Ovary (tissue), 9 donors: ENCODE data around the gene CPNE9. TPM values are rescaled to one million over a fixed set of nuclear protein-coding genes. Genes with fewer than 3 reads are reported as not detected.

Experiments
- DNase-seq, 5 donors: peaks; one replicate each; pipeline ENCODE4 v3.0.0-alpha.2; 2019 to 2020
- H3K27ac ChIP-seq, 2 donors: fragments of 200-600 bp; one replicate each; pipeline versions ENCODE4 v1.5.1 to v1.8.0; 2019 to 2022
- H3K27me3 ChIP-seq: fragments of 200-600 bp; one replicate; pipeline ENCODE4 v1.8.0; 2022
- H3K36me3 ChIP-seq: fragments of 200-600 bp; sonication (generic); one replicate; pipeline ENCODE4 v1.5.1; 2019
- H3K4me1 ChIP-seq: one replicate; pipeline ENCODE4 v1.8.1; 2013; ENCODE audit warnings: mild to moderate bottlenecking, moderate library complexity; ENCODE audit not compliant: insufficient read depth
- H3K4me3 ChIP-seq: fragments of 200-600 bp; sonication (generic); one replicate; pipeline ENCODE4 v1.5.1; 2017
- H3K9me3 ChIP-seq, 2 donors: fragments of 200-600 bp in 1 of 2; sonication (generic) in 1 of 2; one replicate each; pipeline versions ENCODE4 v1.5.1 to v1.8.1; 2013 to 2019; ENCODE audit warnings: mild to moderate bottlenecking in 1 of 2, moderate library complexity in 1 of 2
- EP300 ChIP-seq: sonication (generic); formaldehyde crosslinking; IDR thresholded peaks from one replicate; pipeline ENCODE4 v1.6.1; 2017; ENCODE audit warnings: antibody characterized with exemption
- POLR2A ChIP-seq: fragments of 450-650 bp; IDR thresholded peaks from one replicate; pipeline ENCODE4 v1.6.1; 2017; ENCODE audit warnings: antibody characterized with exemption, mild to moderate bottlenecking, moderate library complexity
- WGBS, 3 donors: extraction: QIAGEN DNeasy Blood & Tissue Kit in 1 of 3; methylation state at CpG; one replicate each; pipeline versions ENCODE4 v1.1.5 to v1.1.7; 2013 to 2017; 5-methylcytosine and 5-hydroxymethylcytosine counted together
- intact Hi-C, 4 donors: fragments of 100-400 bp; cut with DNase I; formaldehyde crosslinking; loops; one replicate each; pipeline versions ENCODE4 v1.11.0 to v1.15.1; 2022 to 2023
- polyA plus RNA-seq, 2 donors: library from polyadenylated mRNA; stranded (reverse); fragments of 200-250 nt in 1 of 2; fragments of 350-450 nt in 1 of 2; fragmentation: Illumina TruSeq in 1 of 2; extraction: RNeasy Lipid Tissue Mini Kit (QIAGEN cat#74804) in 1 of 2; gene quantifications; one replicate each; pipeline ENCODE4 v1.2.3, GENCODE V29; 2013 to 2014
- total RNA-seq, 7 donors: library from RNA; depleted of rRNA in 2 of 7; stranded (reverse); fragments of >200 nt in 2 of 7; fragmentation: NEBNext Ultra II Directional in 3 of 7; extraction: Animal tissue kit (Norgen Biotek cat#: 25700) in 3 of 7; gene quantifications; one replicate each; pipeline versions ENCODE4 v1.1.0 to v1.2.4, GENCODE V29; 2016 to 2023
- TF ChIP-seq, protein P1 (sequence below), 3 donors: fragments of 450-650 bp in 2 of 3; fragments of 200-600 bp in 1 of 3; IDR thresholded peaks; one replicate each; pipeline versions ENCODE4 v1.5.1 to v1.8.0; 2016 to 2022; ENCODE audit warnings: antibody characterized with exemption in 3 of 3, mild to moderate bottlenecking in 1 of 3
- donor health status: DM: no; HTN: no; CAD: no; lungs with moderate emphysema.
- donor health status: DM: no; HTN: no; CAD: no.
- donor health status: Bipolar disorder and iron deficiency.
- donor health status: DM: yes; HTN: yes; CAD: no.
- donor health status: DM: no; HTN: no; CAD: no.
- donor health status: DM: yes; HTN: yes; CAD: no.

Gene CPNE9
- total and polyA plus RNA-seq, 9 donors: 0.07 TPM; not detected in 8

- Histone ChIP-seq H3K27me3 (no peaks in the 10 kb centered on the region), H3K4me1 (no peaks in the 10 kb centered on the region), H3K4me3 (no peak overlapping the region), H3K36me3 (no peaks in the 10 kb centered on the region), H3K27ac (no peak overlapping the region), H3K9me3 (no peaks in the 10 kb centered on the region)
- intact Hi-C loops: no loop called here
- 16 to 18% (median 18%) methylated on average over 11 of the region's 11 CpGs for WGBS, 3 donors
- no peak for DNase-seq
- TF ChIP-seq EP300 (no peak), POLR2A (no peak)
- TF ChIP-seq, protein P1, sequence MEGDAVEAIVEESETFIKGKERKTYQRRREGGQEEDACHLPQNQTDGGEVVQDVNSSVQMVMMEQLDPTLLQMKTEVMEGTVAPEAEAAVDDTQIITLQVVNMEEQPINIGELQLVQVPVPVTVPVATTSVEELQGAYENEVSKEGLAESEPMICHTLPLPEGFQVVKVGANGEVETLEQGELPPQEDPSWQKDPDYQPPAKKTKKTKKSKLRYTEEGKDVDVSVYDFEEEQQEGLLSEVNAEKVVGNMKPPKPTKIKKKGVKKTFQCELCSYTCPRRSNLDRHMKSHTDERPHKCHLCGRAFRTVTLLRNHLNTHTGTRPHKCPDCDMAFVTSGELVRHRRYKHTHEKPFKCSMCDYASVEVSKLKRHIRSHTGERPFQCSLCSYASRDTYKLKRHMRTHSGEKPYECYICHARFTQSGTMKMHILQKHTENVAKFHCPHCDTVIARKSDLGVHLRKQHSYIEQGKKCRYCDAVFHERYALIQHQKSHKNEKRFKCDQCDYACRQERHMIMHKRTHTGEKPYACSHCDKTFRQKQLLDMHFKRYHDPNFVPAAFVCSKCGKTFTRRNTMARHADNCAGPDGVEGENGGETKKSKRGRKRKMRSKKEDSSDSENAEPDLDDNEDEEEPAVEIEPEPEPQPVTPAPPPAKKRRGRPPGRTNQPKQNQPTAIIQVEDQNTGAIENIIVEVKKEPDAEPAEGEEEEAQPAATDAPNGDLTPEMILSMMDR (IDR thresholded peaks at IDR 0.05): no peak
These were observed 23.5 kb downstream of the CPNE9 start for GRCh38 chr3:9727041-9727595.

DNA sequence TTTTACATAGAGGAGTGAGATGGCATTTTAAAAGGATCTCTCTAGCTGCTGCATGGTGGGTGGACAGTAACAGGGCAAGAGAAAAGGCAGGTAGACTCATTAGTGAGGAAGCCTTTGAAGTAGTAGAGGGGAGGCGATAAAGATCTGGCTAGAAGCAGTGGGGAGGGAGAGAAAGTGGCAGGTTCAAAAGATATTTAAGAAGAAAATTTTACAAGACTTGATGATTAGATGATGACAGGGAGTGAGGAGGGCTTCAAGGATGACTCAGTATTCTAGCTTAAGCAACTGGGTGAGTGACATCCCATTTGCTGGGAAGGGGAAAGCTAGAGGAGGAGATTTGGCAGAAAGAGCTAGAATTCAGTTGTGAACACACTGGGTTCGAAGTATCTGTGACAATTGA lies 24.1 kb downstream of the CPNE9 start:
- intact Hi-C loops: no loop called here

GRCh38 chr3:9729419-9729818 lies 25.8 kb downstream of the CPNE9 start:
- no peaks in the 10 kb centered on the region for H3K36me3 ChIP-seq
- peaks cover 4% of the 10 kb centered on the region for H3K4me1 ChIP-seq
- TF ChIP-seq POLR2A: no peak
- TF ChIP-seq EP300: no peak
- TF ChIP-seq, protein P1 (IDR thresholded peaks at IDR 0.05): no peak
- 75 to 83% (median 79%) methylated on average over 10 of the region's 10 CpGs for WGBS, 3 donors
- peak in 1 of 5 donors; percentile 43 for DNase-seq
- no peak overlapping the region for H3K27ac ChIP-seq
- no peaks in the 10 kb centered on the region for H3K9me3 ChIP-seq
- H3K4me3 ChIP-seq: no peak overlapping the region
- intact Hi-C loops: no loop called here
- no peaks in the 10 kb centered on the region for H3K27me3 ChIP-seq

More for the DNA sequence above, 24.1 kb downstream of the CPNE9 start:
- no peak overlapping the region for H3K4me3 ChIP-seq
- H3K4me1 ChIP-seq: peaks cover 2% of the 10 kb centered on the region
- H3K36me3 ChIP-seq: no peaks in the 10 kb centered on the region
- 91 to 97% (median 92%) methylated on average over 2 of the region's 2 CpGs for WGBS, 3 donors
- no peaks in the 10 kb centered on the region for H3K9me3 ChIP-seq
- H3K27me3 ChIP-seq: no peaks in the 10 kb centered on the region
- TF ChIP-seq EP300 (no peak), POLR2A (no peak)
- TF ChIP-seq, protein P1 (IDR thresholded peaks at IDR 0.05): no peak
- no peak for DNase-seq
- H3K27ac ChIP-seq: no peak overlapping the region

DNA sequence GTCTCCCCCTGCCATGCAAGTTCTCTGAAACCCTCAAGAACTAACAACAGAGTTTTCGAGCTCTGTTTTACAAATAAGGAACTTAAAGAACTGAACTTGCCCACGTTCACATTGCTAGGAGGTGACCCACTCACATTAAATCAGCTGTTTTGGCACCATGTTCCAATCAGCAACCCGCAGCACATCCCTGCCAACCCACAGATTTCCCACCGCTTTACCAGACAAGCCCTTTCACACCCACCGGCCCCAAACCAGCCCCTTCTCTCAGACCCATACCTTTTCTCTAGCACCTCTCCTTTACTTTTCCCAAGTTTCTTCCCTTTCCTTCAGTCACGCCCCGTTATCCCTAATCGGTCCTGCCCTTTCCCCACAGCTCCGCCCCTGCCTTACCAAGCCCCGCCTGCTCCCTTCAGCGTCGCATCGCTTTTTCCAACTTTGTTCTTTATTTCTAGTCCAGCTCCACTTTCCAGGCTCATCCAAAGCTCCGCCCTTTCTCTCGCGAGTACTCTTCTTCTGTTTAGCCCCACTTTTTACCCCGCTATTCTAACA lies 27.1 kb downstream of the CPNE9 start:
- no peaks in the 10 kb centered on the region for H3K36me3 ChIP-seq
- DNase-seq: no peak
- peaks cover 4% of the 10 kb centered on the region for H3K4me1 ChIP-seq
- intact Hi-C loops: loop anchor here in 2 of 4 donors (2.0 to 10.0 kb wide), 3 partner anchors 20 to 204 kb away; partner anchors contain the start of genes ARPC4 (in 1 of the 2), CRELD1 (in 1 of the 2) and TADA3 (in 1 of the 2)
- WGBS, 3 donors: 0 to 1% (median 1%) methylated on average over 16 to 17 of the region's 17 CpGs
- no peaks in the 10 kb centered on the region for H3K27me3 ChIP-seq
- peak overlapping the region; percentile 47 for H3K4me3 ChIP-seq
- peak overlapping the region in 1 of 2 donors; percentile 98 for H3K27ac ChIP-seq
- TF ChIP-seq POLR2A: no peak
- TF ChIP-seq EP300: no peak
- TF ChIP-seq, protein P1 (IDR thresholded peaks at IDR 0.05): peak in 1 of 3 donors; percentile 20
- no peaks in the 10 kb centered on the region for H3K9me3 ChIP-seq
